Endodermal cell (in vitro differentiated cells): ENCODE results near the gene PARN. TPM values are rescaled to one million over a fixed set of nuclear protein-coding genes. Genes with fewer than 3 reads are reported as not detected.

Experiments used
- DNase-seq: peaks from one replicate; pipeline ENCODE4 v3.0.0-alpha.2; 2017
- H3K27ac ChIP-seq: 2 replicates; pipeline ENCODE4 v1.5.1; 2013; ENCODE audit warnings: mild to moderate bottlenecking, low read depth, low read length, moderate library complexity
- H3K27me3 ChIP-seq: 2 replicates; pipeline ENCODE4 v1.6.1; 2013; ENCODE audit warnings: mild to moderate bottlenecking, low read length, moderate library complexity; ENCODE audit not compliant: insufficient read depth, control insufficient read depth, poor library complexity, severe bottlenecking
- H3K36me3 ChIP-seq: 2 replicates; pipeline ENCODE4 v1.7.0; 2013; ENCODE audit warnings: mild to moderate bottlenecking, low read length, moderate library complexity; ENCODE audit not compliant: control insufficient read depth, insufficient read depth
- H3K4me1 ChIP-seq: one replicate; pipeline ENCODE4 v1.7.0; 2013; ENCODE audit warnings: low read length; ENCODE audit not compliant: control insufficient read depth, insufficient read depth
- H3K4me3 ChIP-seq: 2 replicates; pipeline ENCODE4 v1.5.1; 2013; ENCODE audit warnings: mild to moderate bottlenecking, low read length, moderate library complexity
- H3K9ac ChIP-seq: 2 replicates; pipeline ENCODE4 v1.6.1; 2013; ENCODE audit warnings: mild to moderate bottlenecking, low read length, moderate library complexity; ENCODE audit not compliant: poor library complexity, severe bottlenecking; ENCODE audit errors: extremely low read depth
- H3K9me3 ChIP-seq: 2 replicates; pipeline ENCODE4 v1.6.1; 2013; ENCODE audit warnings: mild to moderate bottlenecking, low read length, moderate library complexity; ENCODE audit not compliant: control insufficient read depth
- H3K27ac Mint-ChIP-seq: 2 replicates; pipeline ENCODE4 v1.8.0; 2020; ENCODE audit warnings: mixed read lengths
- H3K27me3 Mint-ChIP-seq: 2 replicates; pipeline ENCODE4 v1.8.0; 2021; ENCODE audit warnings: mild to moderate bottlenecking, mixed read lengths; ENCODE audit not compliant: insufficient read depth
- H3K36me3 Mint-ChIP-seq: 2 replicates; pipeline ENCODE4 v1.8.0; 2020; ENCODE audit warnings: low read depth, mixed read lengths
- H3K4me1 Mint-ChIP-seq: 2 replicates; pipeline ENCODE4 v1.8.0; 2020; ENCODE audit warnings: mixed read lengths
- H3K4me3 Mint-ChIP-seq: 2 replicates; pipeline ENCODE4 v1.8.0; 2020; ENCODE audit warnings: mild to moderate bottlenecking, moderate library complexity, mixed read lengths
- H3K9me3 Mint-ChIP-seq: 2 replicates; pipeline ENCODE4 v1.8.0; 2020; ENCODE audit warnings: mild to moderate bottlenecking, mixed read lengths
- CTCF ChIP-seq: fragments of 200-600 bp; sonication (generic); conservative IDR thresholded peaks from 2 replicates; pipeline ENCODE4 v1.5.0; 2021; ENCODE audit warnings: antibody characterized with exemption, mild to moderate bottlenecking
- WGBS, 2 experiments: methylation state at CpG; one replicate each; pipeline versions ENCODE4 v1.1.5 to v1.1.7; 2013; ENCODE audit warnings: missing lambda C conversion rate in 2 of 2, mixed read lengths in 1 of 2; ENCODE audit not compliant: insufficient coverage in 1 of 2, insufficient read length in 1 of 2; 5-methylcytosine and 5-hydroxymethylcytosine counted together
- total RNA-seq, 2 donors: library from RNA; stranded (reverse); fragmentation: NEBNext Ultra II Directional in 1 of 2; extraction: Animal tissue kit (Norgen Biotek cat#: 25700) in 1 of 2; gene quantifications; 2 replicates in 1 of 2; 3 replicates in 1 of 2; pipeline ENCODE4 v1.2.1, GENCODE V29; 2021

Gene PARN
- total RNA-seq, 2 donors from 2014 or later, result 43.7 to 45.7 TPM

- no peaks in the 10 kb centered on the region for H3K27me3 ChIP-seq
- no peaks in the 10 kb centered on the region for H3K9me3 ChIP-seq
- Mint-ChIP-seq H3K4me3 (peak overlapping the region; percentile 4), H3K27ac (peak overlapping the region; percentile 24), H3K4me1 (peaks cover 36% of the 10 kb centered on the region), H3K9me3 (no peaks in the 10 kb centered on the region), H3K36me3 (peaks cover 11% of the 10 kb centered on the region), H3K27me3 (no peaks in the 10 kb centered on the region)
- WGBS, 2 experiments, result 97 to 98% methylated on average over 4 to 6 of the region's 6 CpGs
- DNase-seq, result no peak
- H3K4me1 ChIP-seq, result peaks cover 18% of the 10 kb centered on the region
- no peaks in the 10 kb centered on the region for H3K36me3 ChIP-seq
- TF ChIP-seq CTCF, result no peak
- peak overlapping the region; percentile 45 for H3K4me3 ChIP-seq
- no peak overlapping the region for H3K27ac ChIP-seq
- no peak overlapping the region for H3K9ac ChIP-seq
Observed at GRCh38 chr16:14510939-14511799, 118.9 kb downstream of the PARN start.

- Mint-ChIP-seq H3K4me3 (peak overlapping the region; percentile 4), H3K36me3 (peaks cover 11% of the 10 kb centered on the region), H3K9me3 (no peaks in the 10 kb centered on the region), H3K4me1 (peaks cover 36% of the 10 kb centered on the region), H3K27ac (peak overlapping the region; percentile 83), H3K27me3 (no peaks in the 10 kb centered on the region)
- no peak for TF ChIP-seq CTCF
- Histone ChIP-seq H3K27me3 (no peaks in the 10 kb centered on the region), H3K9me3 (no peaks in the 10 kb centered on the region), H3K27ac (no peak overlapping the region), H3K9ac (no peak overlapping the region), H3K4me1 (peaks cover 18% of the 10 kb centered on the region), H3K4me3 (peak overlapping the region; percentile 45), H3K36me3 (no peaks in the 10 kb centered on the region)
- 76% methylated on average over 2 of the region's 2 CpGs; no CpG with 5 or more reads in 1 of the 2 experiments for WGBS, 2 experiments
- DNase-seq, result no peak
Observed at GRCh38 chr16:14510581-14510938, 119.5 kb downstream of the PARN start.

GRCh38 chr16:14509675-14510132 is 120.4 kb downstream of the PARN start:
- Histone ChIP-seq H3K36me3 (no peaks in the 10 kb centered on the region), H3K27ac (no peak overlapping the region), H3K4me1 (peaks cover 18% of the 10 kb centered on the region), H3K27me3 (no peaks in the 10 kb centered on the region), H3K9me3 (no peaks in the 10 kb centered on the region), H3K4me3 (peak overlapping the region; percentile 45), H3K9ac (no peak overlapping the region)
- WGBS, 2 experiments, result 19 to 53% methylated on average over 3 to 4 of the region's 4 CpGs
- Mint-ChIP-seq H3K9me3 (no peaks in the 10 kb centered on the region), H3K36me3 (peaks cover 11% of the 10 kb centered on the region), H3K27ac (peak overlapping the region; percentile 85), H3K4me3 (peak overlapping the region; percentile 31), H3K4me1 (peaks cover 31% of the 10 kb centered on the region), H3K27me3 (no peaks in the 10 kb centered on the region)
- DNase-seq, result no peak
- no peak for TF ChIP-seq CTCF
